ENCODE results near the gene COL4A6.

Gene COL4A6

GRCh38 chrX:108304210-108304609 is 134.0 kb downstream of the COL4A6 start:
- no peaks in the 10 kb centered on the region for H3K27me3 ChIP-seq
- no peaks in the 10 kb centered on the region for H3K4me1 ChIP-seq
- DNase-seq: no peak
- TF ChIP-seq, protein P1, sequence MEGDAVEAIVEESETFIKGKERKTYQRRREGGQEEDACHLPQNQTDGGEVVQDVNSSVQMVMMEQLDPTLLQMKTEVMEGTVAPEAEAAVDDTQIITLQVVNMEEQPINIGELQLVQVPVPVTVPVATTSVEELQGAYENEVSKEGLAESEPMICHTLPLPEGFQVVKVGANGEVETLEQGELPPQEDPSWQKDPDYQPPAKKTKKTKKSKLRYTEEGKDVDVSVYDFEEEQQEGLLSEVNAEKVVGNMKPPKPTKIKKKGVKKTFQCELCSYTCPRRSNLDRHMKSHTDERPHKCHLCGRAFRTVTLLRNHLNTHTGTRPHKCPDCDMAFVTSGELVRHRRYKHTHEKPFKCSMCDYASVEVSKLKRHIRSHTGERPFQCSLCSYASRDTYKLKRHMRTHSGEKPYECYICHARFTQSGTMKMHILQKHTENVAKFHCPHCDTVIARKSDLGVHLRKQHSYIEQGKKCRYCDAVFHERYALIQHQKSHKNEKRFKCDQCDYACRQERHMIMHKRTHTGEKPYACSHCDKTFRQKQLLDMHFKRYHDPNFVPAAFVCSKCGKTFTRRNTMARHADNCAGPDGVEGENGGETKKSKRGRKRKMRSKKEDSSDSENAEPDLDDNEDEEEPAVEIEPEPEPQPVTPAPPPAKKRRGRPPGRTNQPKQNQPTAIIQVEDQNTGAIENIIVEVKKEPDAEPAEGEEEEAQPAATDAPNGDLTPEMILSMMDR (IDR thresholded peaks at IDR 0.05; ENCODE audit: low read depth, low read length): peak; percentile 46
- no peaks in the 10 kb centered on the region for H3K9me3 ChIP-seq
- no peaks in the 10 kb centered on the region for H3K36me3 ChIP-seq
- no peak overlapping the region for H3K4me3 ChIP-seq (ENCODE audit: low read depth, low read length)

GRCh38 chrX:108303682-108304081 is 134.5 kb downstream of the COL4A6 start:
- H3K4me1 ChIP-seq: no peaks in the 10 kb centered on the region
- H3K27me3 ChIP-seq: no peaks in the 10 kb centered on the region
- TF ChIP-seq, protein P1 (IDR thresholded peaks at IDR 0.05; ENCODE audit: low read depth, low read length): no peak
- no peaks in the 10 kb centered on the region for H3K9me3 ChIP-seq
- no peaks in the 10 kb centered on the region for H3K36me3 ChIP-seq
- H3K4me3 ChIP-seq (ENCODE audit: low read depth, low read length): no peak overlapping the region
- DNase-seq: no peak

DNA sequence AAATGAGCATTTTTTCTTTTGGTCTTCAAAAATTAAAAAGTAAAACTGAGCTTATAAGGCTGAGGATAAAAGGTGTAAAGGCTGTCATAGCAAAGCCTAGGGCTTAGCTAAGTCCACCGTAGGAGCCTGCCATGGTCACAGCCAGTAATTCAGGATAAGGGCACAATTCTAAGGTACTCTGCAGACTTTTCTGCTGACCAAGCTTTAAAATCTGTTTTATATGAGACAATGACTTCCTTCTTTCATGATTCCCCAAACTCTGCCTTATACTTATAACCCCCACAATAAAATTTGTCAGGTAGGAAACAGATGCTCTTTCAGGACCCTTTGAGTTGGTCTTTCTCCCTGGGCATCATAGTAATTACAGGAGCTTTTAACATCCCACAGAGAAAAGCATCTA is 138.5 kb downstream of the COL4A6 start:
- no peaks in the 10 kb centered on the region for H3K9me3 ChIP-seq
- no peaks in the 10 kb centered on the region for H3K4me1 ChIP-seq
- no peak for DNase-seq
- TF ChIP-seq, protein P1 (IDR thresholded peaks at IDR 0.05; ENCODE audit: low read depth, low read length): no peak
- no peaks in the 10 kb centered on the region for H3K36me3 ChIP-seq
- no peak overlapping the region for H3K4me3 ChIP-seq (ENCODE audit: low read depth, low read length)
- no peaks in the 10 kb centered on the region for H3K27me3 ChIP-seq

DNA sequence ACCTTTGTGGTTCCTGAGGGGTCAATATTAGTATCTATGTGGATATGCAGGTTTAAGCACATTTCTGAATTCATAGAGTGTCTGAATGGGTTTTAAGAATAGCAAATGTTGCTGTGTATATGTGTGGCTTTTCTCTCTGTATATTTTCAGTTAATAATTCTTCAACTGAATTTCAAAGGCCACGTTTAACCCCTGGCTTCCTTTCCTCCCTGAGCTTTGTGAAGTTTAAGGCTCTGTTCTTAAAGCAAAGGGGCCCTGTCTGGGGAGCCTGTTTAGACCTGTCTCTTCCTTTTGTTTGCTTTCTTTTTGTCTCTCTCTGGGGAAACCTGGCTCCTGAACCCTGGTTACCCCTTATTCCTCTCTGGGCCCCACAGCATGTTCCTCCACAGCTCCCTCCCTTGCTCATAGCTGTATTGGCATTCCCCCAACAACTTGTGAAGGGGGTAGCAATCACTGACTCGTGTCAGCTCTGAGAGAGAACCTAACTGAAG is 139.1 kb downstream of the COL4A6 start:
- Histone ChIP-seq H3K9me3 (no peaks in the 10 kb centered on the region), H3K27me3 (no peaks in the 10 kb centered on the region), H3K4me1 (no peaks in the 10 kb centered on the region), H3K4me3 (ENCODE audit: low read depth, low read length) (no peak overlapping the region), H3K36me3 (no peaks in the 10 kb centered on the region)
- TF ChIP-seq, protein P1 (IDR thresholded peaks at IDR 0.05; ENCODE audit: low read depth, low read length): no peak
- no peak for DNase-seq

GRCh38 chrX:108298165-108298602 is 140.0 kb downstream of the COL4A6 start:
- Histone ChIP-seq H3K36me3 (no peaks in the 10 kb centered on the region), H3K9me3 (no peaks in the 10 kb centered on the region), H3K4me1 (no peaks in the 10 kb centered on the region), H3K4me3 (ENCODE audit: low read depth, low read length) (no peak overlapping the region), H3K27me3 (no peaks in the 10 kb centered on the region)
- TF ChIP-seq, protein P1 (IDR thresholded peaks at IDR 0.05; ENCODE audit: low read depth, low read length): no peak
- no peak for DNase-seq

- Histone ChIP-seq H3K9me3 (no peaks in the 10 kb centered on the region), H3K36me3 (no peaks in the 10 kb centered on the region), H3K4me3 (ENCODE audit: low read depth, low read length) (no peak overlapping the region), H3K4me1 (no peaks in the 10 kb centered on the region), H3K27me3 (no peaks in the 10 kb centered on the region)
- DNase-seq: no peak
- TF ChIP-seq, protein P1 (IDR thresholded peaks at IDR 0.05; ENCODE audit: low read depth, low read length): no peak
Observed at GRCh38 chrX:108297290-108297689, 140.9 kb downstream of the COL4A6 start.

All from BE2C (cell line).